Tibial artery (tissue), 4 donors: ENCODE measurements around the gene DGKA.

Experiments used
- DNase-seq, 2 donors: peaks; one replicate each; pipeline ENCODE4 v3.0.0-alpha.2; 2019
- H3K27ac ChIP-seq, 2 donors: fragments of 200-600 bp; sonication (generic) in 1 of 2; 1 replicate in 1 of 2; 2 replicates in 1 of 2; pipeline ENCODE4 v1.5.1; 2018 to 2019; ENCODE audit warnings: mild to moderate bottlenecking in 1 of 2
- H3K27me3 ChIP-seq, 2 donors: fragments of 200-600 bp; sonication (generic) in 1 of 2; one replicate each; pipeline versions ENCODE4 v1.5.1 to v1.6.0; 2016 to 2019
- H3K36me3 ChIP-seq, 3 donors: fragments of 200-600 bp; sonication (generic) in 2 of 3; one replicate each; pipeline ENCODE4 v1.5.1; 2016 to 2019; ENCODE audit warnings: mild to moderate bottlenecking in 2 of 3
- H3K4me1 ChIP-seq, 4 donors: fragments of 200-600 bp; sonication (generic) in 2 of 4; 1 replicate in 3 of 4; 2 replicates in 1 of 4; pipeline ENCODE4 v1.5.1; 2016 to 2019
- H3K4me3 ChIP-seq, 2 donors: fragments of 200-600 bp; sonication (generic) in 1 of 2; 1 replicate in 1 of 2; 2 replicates in 1 of 2; pipeline ENCODE4 v1.5.1; 2018 to 2019; ENCODE audit warnings: mild to moderate bottlenecking in 2 of 2
- H3K9me3 ChIP-seq, 3 donors: fragments of 200-600 bp; sonication (generic) in 1 of 3; one replicate each; pipeline ENCODE4 v1.5.1; 2016 to 2019
- intact Hi-C: fragments of 100-400 bp; cut with DNase I; formaldehyde crosslinking; loops from one replicate; pipeline ENCODE4 v1.15.0; 2023; ENCODE audit warnings: low total_unique reads
- TF ChIP-seq, protein P1 (sequence below), 2 experiments: fragments of 200-600 bp in 1 of 2; fragments of 450-650 bp in 1 of 2; IDR thresholded peaks; one replicate each; pipeline ENCODE4 v1.5.1; 2017 to 2019; ENCODE audit warnings: antibody characterized with exemption in 2 of 2, mild to moderate bottlenecking in 1 of 2, moderate library complexity in 1 of 2

The DGKA gene

DNA sequence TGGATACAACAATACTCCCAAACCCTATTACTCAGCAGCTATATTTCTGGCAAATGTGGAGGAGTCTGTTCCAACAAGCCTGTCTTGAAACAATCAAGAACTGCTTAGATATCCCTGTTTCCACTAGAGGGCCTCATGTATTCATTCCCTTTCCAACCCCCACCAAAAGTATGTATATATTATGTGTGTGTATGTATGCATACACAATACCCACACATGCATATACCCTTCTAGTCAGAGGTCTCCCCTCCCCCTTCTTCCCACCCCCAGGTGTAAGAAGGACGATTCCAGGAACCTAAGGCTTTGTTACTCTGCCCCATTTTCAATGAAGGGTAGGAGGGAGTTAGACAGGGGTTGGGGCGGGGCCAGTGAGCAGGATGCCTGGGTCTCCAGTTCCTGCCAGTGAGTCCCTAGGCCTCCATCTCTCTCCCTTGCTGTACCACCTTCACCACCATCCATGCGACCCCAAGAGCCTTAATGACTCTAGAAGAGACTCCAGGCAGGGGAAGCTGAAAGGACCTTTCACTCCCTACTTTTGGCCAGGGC lies at the start of gene DGKA:
Gene DGKA, plus strand, starts transcription at position 392 of the 546 bp plus-strand sequence. CDS start 5,342 bp downstream, outside the sequence.
- H3K27ac ChIP-seq: peak within 1 kb of the TSS; percentile 73 to 77
- no peaks in the 10 kb centered on the region for H3K36me3 ChIP-seq
- no peaks in the 10 kb centered on the region for H3K9me3 ChIP-seq
- H3K4me1 ChIP-seq: peaks cover 0 to 52% (median 39%) of the 10 kb centered on the region in 4 donors
- H3K4me3 ChIP-seq: peak within 1 kb of the TSS; percentile 58 to 72
- no peak for DNase-seq
- no peaks in the 10 kb centered on the region for H3K27me3 ChIP-seq
- TF ChIP-seq, protein P1, sequence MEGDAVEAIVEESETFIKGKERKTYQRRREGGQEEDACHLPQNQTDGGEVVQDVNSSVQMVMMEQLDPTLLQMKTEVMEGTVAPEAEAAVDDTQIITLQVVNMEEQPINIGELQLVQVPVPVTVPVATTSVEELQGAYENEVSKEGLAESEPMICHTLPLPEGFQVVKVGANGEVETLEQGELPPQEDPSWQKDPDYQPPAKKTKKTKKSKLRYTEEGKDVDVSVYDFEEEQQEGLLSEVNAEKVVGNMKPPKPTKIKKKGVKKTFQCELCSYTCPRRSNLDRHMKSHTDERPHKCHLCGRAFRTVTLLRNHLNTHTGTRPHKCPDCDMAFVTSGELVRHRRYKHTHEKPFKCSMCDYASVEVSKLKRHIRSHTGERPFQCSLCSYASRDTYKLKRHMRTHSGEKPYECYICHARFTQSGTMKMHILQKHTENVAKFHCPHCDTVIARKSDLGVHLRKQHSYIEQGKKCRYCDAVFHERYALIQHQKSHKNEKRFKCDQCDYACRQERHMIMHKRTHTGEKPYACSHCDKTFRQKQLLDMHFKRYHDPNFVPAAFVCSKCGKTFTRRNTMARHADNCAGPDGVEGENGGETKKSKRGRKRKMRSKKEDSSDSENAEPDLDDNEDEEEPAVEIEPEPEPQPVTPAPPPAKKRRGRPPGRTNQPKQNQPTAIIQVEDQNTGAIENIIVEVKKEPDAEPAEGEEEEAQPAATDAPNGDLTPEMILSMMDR (IDR thresholded peaks at IDR 0.05): peak; percentile 40 to 44
- intact Hi-C loops: no loop called here

DNA sequence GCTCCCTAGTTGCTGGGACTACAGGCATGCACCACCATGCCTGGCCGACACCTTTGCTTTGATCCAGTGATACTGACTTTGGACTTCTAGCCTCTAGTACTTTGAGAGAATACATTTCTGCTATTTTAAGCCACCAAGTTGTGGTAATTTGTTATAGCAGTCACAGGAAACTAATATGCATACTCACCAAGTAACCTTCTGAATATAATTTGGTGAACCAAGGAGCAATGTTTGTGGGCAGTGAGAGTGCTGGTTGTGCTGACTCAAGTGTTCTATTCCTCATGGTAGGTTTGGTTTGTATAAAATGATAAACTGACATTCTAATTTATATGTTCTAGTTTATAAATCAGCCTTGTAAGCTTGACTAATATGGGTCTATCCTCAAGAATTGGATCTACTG lies 45.8 kb upstream of the DGKA start:
- TF ChIP-seq, protein P1 (IDR thresholded peaks at IDR 0.05): no peak
- intact Hi-C loops: no loop called here
- Histone ChIP-seq H3K9me3 (no peaks in the 10 kb centered on the region), H3K4me1 (no peaks in the 10 kb centered on the region), H3K27me3 (no peaks in the 10 kb centered on the region), H3K27ac (no peak overlapping the region), H3K36me3 (no peaks in the 10 kb centered on the region), H3K4me3 (no peak overlapping the region)
- DNase-seq: no peak

DNA sequence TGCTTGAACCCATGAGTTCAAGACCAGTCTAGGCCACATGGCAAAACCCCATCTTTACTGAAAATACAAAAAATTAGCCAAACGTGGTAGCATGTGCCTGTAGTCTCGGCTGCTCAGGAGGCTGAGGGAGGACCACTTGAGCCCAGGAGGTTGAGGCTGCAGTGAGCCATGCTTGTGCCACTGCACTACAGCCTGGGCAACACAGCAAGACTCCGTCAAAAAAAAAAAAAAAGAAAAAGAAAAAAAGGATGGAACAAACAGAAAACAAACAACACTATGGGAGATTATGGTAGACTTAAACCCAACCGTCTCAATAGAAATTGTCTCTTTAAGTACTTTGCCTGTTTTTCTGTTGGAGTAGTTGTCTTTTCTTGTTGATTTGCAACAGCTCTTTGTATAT lies 39.7 kb upstream of the DGKA start:
- intact Hi-C loops: no loop called here
- no peaks in the 10 kb centered on the region for H3K4me1 ChIP-seq
- DNase-seq: no peak
- no peaks in the 10 kb centered on the region for H3K9me3 ChIP-seq
- H3K27me3 ChIP-seq: no peaks in the 10 kb centered on the region
- no peak overlapping the region for H3K4me3 ChIP-seq
- H3K36me3 ChIP-seq: no peaks in the 10 kb centered on the region
- TF ChIP-seq, protein P1 (IDR thresholded peaks at IDR 0.05): no peak
- no peak overlapping the region for H3K27ac ChIP-seq

DNA sequence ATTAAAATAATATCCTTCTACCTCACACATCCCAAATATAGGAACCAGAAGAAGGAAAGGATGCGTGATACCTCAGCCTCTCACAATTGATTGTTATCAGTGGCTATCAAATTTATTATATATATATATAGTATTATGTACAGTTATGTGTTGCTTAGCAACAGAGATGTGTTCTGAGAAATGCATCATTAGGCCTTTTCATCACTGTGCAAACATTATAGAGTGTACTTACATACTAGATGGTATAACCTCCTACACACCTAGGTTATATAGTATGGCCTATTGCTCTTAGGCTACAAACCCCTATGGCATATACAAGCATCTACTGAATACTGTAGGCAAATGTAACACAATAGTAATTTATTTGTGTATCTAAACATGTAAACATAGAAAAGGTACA lies 37.2 kb upstream of the DGKA start:
- Histone ChIP-seq H3K36me3 (no peaks in the 10 kb centered on the region), H3K4me1 (no peaks in the 10 kb centered on the region), H3K4me3 (no peak overlapping the region), H3K27ac (no peak overlapping the region), H3K27me3 (no peaks in the 10 kb centered on the region), H3K9me3 (no peaks in the 10 kb centered on the region)
- intact Hi-C loops: no loop called here
- TF ChIP-seq, protein P1 (IDR thresholded peaks at IDR 0.05): no peak
- DNase-seq: no peak

DNA sequence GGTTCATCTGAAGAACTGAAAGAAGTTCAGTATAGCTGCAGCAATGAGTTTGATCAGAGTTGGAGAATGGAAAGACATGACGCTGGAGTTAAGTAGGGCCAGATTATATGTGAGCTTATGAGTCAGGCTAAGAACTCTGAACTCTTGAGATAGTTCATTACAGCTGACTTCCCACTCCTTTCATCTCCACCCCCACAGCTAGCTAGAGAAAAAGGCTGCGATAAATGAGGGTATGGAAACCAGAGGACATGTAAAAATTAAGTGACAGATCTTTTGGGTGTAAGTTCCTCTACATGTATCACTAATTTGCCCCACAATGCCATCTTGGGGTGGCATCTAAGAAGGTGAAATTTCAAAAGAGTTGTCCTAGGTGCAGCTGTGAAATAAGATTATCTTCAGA lies 31.9 kb upstream of the DGKA start:
- no peaks in the 10 kb centered on the region for H3K9me3 ChIP-seq
- DNase-seq: no peak
- intact Hi-C loops: no loop called here
- no peaks in the 10 kb centered on the region for H3K4me1 ChIP-seq
- no peak overlapping the region for H3K27ac ChIP-seq
- TF ChIP-seq, protein P1 (IDR thresholded peaks at IDR 0.05): no peak
- no peaks in the 10 kb centered on the region for H3K27me3 ChIP-seq
- no peak overlapping the region for H3K4me3 ChIP-seq
- H3K36me3 ChIP-seq: peaks cover 13 to 33% (median 26%) of the 10 kb centered on the region in 3 donors
